ENCODE data around the gene GADD45GIP1. TPM values are rescaled to one million over a fixed set of nuclear protein-coding genes. Genes with fewer than 3 reads are reported as not detected.
A peak's percentile ranks its signal among the peaks of the same experiment; 100 is the strongest.

The GADD45GIP1 gene
- total RNA-seq, 4 donors from 2014 or later: 41.4 to 68.8 (median 53.5) TPM

GRCh38 chr19:12939975-12940423 is 17.0 kb downstream of the GADD45GIP1 start:
- Histone ChIP-seq H3K27ac (peak overlapping the region in 3 of 4 donors; percentile 40 to 95 (median 91)), H3K4me3 (peak overlapping the region in 3 of 4 donors; percentile 80 to 99 (median 87)), H3K36me3 (peaks cover 2 to 51% (median 40%) of the 10 kb centered on the region in 3 donors), H3K27me3 (no peaks in the 10 kb centered on the region), H3K9me3 (no peaks in the 10 kb centered on the region), H3K4me1 (peaks cover 0 to 63% (median 21%) of the 10 kb centered on the region in 4 donors)
- 61 to 65% methylated on average over 10 of the region's 10 CpGs for WGBS, 2 donors
- no peak for DNase-seq (ENCODE audit: low spot score in 2 of 2)
- TF ChIP-seq POLR2A (IDR thresholded peaks at IDR 0.05) (no peak), CTCF (IDR thresholded peaks at IDR 0.05) (no peak), EP300 (IDR thresholded peaks at IDR 0.05) (no peak)

- peak overlapping the region; percentile 82 to 95 (median 90) for H3K27ac ChIP-seq
- no peak for DNase-seq (ENCODE audit: low spot score in 2 of 2)
- WGBS, 2 donors: 1 to 2% methylated on average over 30 to 44 of the region's 54 CpGs
- TF ChIP-seq CTCF (IDR thresholded peaks at IDR 0.05) (peak in 2 of 5 experiments; percentile 14 to 42), EP300 (IDR thresholded peaks at IDR 0.05) (no peak), POLR2A (IDR thresholded peaks at IDR 0.05) (no peak)
- peaks cover 2 to 41% (median 34%) of the 10 kb centered on the region in 3 donors for H3K36me3 ChIP-seq
- peaks cover 0 to 56% (median 22%) of the 10 kb centered on the region in 4 donors for H3K4me1 ChIP-seq
- no peaks in the 10 kb centered on the region for H3K27me3 ChIP-seq
- peak overlapping the region; percentile 80 to 99 (median 92) for H3K4me3 ChIP-seq
- H3K9me3 ChIP-seq: no peaks in the 10 kb centered on the region
These were observed 18.0 kb downstream of the GADD45GIP1 start for GRCh38 chr19:12938779-12939601.

DNA sequence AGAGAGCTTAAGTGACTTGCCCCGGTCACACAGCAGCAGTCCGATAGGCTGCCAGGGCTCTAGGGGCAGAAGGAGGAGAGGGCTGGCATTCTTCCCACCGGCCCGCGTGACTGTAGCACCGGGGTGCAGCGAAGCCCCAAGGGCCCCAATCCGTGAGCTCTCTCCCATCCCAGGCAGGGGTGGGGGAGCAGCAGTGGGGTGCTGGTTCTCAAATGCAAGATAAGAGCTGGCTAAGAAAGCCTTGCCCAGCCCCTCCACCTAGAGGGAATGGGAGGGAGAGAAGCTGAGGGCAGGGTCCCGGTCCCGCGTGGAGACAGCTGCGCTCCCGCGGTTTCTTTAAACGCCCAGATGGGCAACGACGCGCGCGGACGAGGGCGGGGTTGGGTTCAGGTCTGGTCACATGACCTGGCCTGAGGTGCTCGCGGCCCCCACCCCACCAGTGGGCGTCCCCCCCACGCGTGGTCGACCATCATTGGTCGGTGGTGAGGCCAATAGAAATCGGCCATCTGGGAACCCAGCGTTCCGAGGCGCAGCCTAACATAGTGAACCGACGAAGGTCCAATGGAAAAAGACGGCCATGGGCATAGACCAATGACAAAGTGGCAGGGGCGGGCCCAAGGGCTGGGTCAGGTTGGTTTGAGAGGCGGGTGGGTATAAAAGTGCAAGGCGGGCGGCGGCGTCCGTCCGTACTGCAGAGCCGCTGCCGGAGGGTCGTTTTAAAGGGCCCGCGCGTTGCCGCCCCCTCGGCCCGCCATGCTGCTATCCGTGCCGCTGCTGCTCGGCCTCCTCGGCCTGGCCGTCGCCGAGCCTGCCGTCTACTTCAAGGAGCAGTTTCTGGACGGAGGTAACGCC is 18.9 kb downstream of the GADD45GIP1 start, which contains the start of gene CALR:
TSS of gene CALR (plus strand) at position 683 of the 852 bp plus-strand sequence. CDS start at position 754, 71 bp downstream.
- 0 to 3% methylated on average over 19 to 31 of the region's 63 CpGs for whole genome bisulfite sequencing, 2 donors
- TF ChIP-seq POLR2A (IDR thresholded peaks at IDR 0.05) (peak; percentile 100), CTCF (IDR thresholded peaks at IDR 0.05) (peak in 2 of 5 experiments; percentile 66 to 67), EP300 (IDR thresholded peaks at IDR 0.05) (peak; percentile 78 to 99)
- Histone ChIP-seq H3K27me3 (no peaks in the 10 kb centered on the region), H3K9me3 (no peaks in the 10 kb centered on the region), H3K27ac (peak within 1 kb of the TSS; percentile 82 to 95 (median 90)), H3K36me3 (peaks cover 2 to 33% (median 28%) of the 10 kb centered on the region in 3 donors), H3K4me1 (peaks cover 0 to 52% (median 23%) of the 10 kb centered on the region in 4 donors), H3K4me3 (peak within 1 kb of the TSS; percentile 80 to 99 (median 92))
- peak; percentile 99 to 100 for DNase-seq (ENCODE audit: low spot score in 2 of 2)

DNA sequence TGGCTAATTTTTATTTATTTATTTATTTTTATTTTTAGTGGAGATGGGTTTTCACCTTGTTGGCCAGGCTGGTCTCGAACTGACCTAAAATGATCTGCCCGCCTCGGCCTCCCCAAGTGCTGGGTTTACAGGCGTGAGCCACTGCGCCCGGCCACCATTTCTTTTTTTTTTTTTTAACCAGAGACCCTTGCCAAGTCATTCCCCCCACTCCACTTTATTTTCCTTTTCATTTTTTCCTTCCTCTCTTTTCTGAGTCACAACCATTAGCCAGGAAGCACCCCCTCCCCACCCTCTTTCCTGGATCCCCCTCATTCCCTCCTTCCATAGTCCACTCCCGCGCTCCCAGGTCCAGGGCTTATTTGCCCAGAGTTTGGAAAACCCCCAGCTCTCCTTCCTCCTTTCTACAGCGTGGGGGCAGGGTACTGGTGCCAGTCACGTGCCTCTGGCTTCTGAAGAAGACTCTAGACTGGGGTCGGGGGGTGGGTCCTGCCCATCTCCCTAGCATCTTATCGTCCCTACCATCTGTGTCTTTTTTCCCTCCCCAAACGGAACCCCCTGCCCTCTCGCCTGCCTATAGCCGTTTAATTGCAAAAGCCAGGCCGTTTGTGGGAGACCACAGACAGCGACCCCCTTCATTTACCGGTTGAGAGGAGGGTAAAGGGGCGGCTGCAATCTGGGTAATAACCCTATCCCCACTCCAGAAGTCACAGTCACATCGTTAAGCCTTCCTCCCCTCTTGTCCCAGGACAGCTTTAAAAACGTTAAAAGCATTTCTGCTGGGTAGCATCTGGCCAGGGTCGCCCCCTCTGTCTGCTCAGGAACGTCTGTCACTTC is 19.7 kb downstream of the GADD45GIP1 start:
- H3K9me3 ChIP-seq: no peaks in the 10 kb centered on the region
- H3K4me1 ChIP-seq: peaks cover 0 to 52% (median 29%) of the 10 kb centered on the region in 4 donors
- H3K27me3 ChIP-seq: no peaks in the 10 kb centered on the region
- 22 to 23% methylated on average over 23 of the region's 23 CpGs for WGBS, 2 donors
- peak in 1 of 2 donors; percentile 45 for DNase-seq (ENCODE audit: low spot score in 2 of 2)
- H3K4me3 ChIP-seq: peak overlapping the region; percentile 44 to 99 (median 92)
- H3K27ac ChIP-seq: peak overlapping the region; percentile 40 to 91 (median 62)
- TF ChIP-seq POLR2A (IDR thresholded peaks at IDR 0.05): no peak
- no peak for TF ChIP-seq CTCF (IDR thresholded peaks at IDR 0.05)
- TF ChIP-seq EP300 (IDR thresholded peaks at IDR 0.05): no peak
- H3K36me3 ChIP-seq: peaks cover 2 to 24% (median 21%) of the 10 kb centered on the region in 3 donors
